SK-N-SH treated with all-trans-retinoic acid at 6 μM for 48 hours (cell line): ENCODE measurements around the gene UHRF2.
A peak's percentile ranks its signal among the peaks of the same experiment; 100 is the strongest.

ENCODE experiments used
- ATAC-seq: fragments of 200-7000 bp; cut with Tn5 transposase; 3 replicates; pipeline ENCODE4 v1.9.1; 2020; ENCODE audit warnings: mild to moderate bottlenecking, moderate library complexity
- ARNTL ChIP-seq: fragments of 450-650 bp; formaldehyde crosslinking; IDR thresholded peaks from 2 replicates; pipeline ENCODE4 v1.5.0; 2020; ENCODE audit warnings: low read depth, mild to moderate bottlenecking, moderate library complexity, borderline replicate concordance
- BACH2 ChIP-seq: fragments of 250-450 bp; sonication (Bioruptor Pico); IDR thresholded peaks from 2 replicates; pipeline ENCODE4 v1.9.0; 2021; ENCODE audit warnings: mild to moderate bottlenecking, borderline replicate concordance
- CREB5 ChIP-seq: fragments of 250-450 bp; sonication (Bioruptor Pico); IDR thresholded peaks from 2 replicates; pipeline ENCODE4 v1.5.1; 2020; ENCODE audit warnings: low read depth, mild to moderate bottlenecking, moderate library complexity
- CSDC2 ChIP-seq: fragments of 250-450 bp; sonication (Bioruptor Pico); IDR thresholded peaks from 2 replicates; pipeline ENCODE4 v1.5.0; 2020; ENCODE audit warnings: mild to moderate bottlenecking, moderate library complexity
- CSRNP3 ChIP-seq: fragments of 250-450 bp; sonication (Bioruptor Pico); IDR thresholded peaks from 2 replicates; pipeline ENCODE4 v1.5.1; 2021; ENCODE audit warnings: mild to moderate bottlenecking, moderate library complexity
- ESRRG ChIP-seq: fragments of 250-450 bp; sonication (Bioruptor Pico); IDR thresholded peaks from 2 replicates; pipeline ENCODE4 v1.6.1; 2021; ENCODE audit warnings: mild to moderate bottlenecking
- GLIS3 ChIP-seq: fragments of 250-450 bp; sonication (Bioruptor Pico); IDR thresholded peaks from 2 replicates; pipeline ENCODE4 v1.5.0; 2020; ENCODE audit warnings: mild to moderate bottlenecking, moderate library complexity
- ISL1 ChIP-seq: fragments of 250-450 bp; sonication (Bioruptor Pico); IDR thresholded peaks from 2 replicates; pipeline ENCODE4 v2.1.2; 2022; ENCODE audit warnings: mild to moderate bottlenecking, moderate library complexity
- OSR1 ChIP-seq: fragments of 250-450 bp; sonication (Bioruptor Pico); IDR thresholded peaks from 2 replicates; pipeline ENCODE4 v1.8.0; 2022; ENCODE audit warnings: moderate library complexity, mild to moderate bottlenecking, inconsistent platforms
- POU6F1 ChIP-seq: fragments of 250-450 bp; sonication (Bioruptor Pico); IDR thresholded peaks from 2 replicates; pipeline ENCODE4 v1.8.0; 2021; ENCODE audit warnings: low read depth, mild to moderate bottlenecking, moderate library complexity, borderline replicate concordance
- PPARA ChIP-seq: fragments of 250-450 bp; sonication (Bioruptor Pico); IDR thresholded peaks from 2 replicates; pipeline ENCODE4 v1.5.0; 2020; ENCODE audit warnings: mild to moderate bottlenecking, borderline replicate concordance
- RARB ChIP-seq: fragments of 250-450 bp; sonication (Bioruptor Pico); IDR thresholded peaks from 2 replicates; pipeline ENCODE4 v1.8.0; 2021; ENCODE audit warnings: mild to moderate bottlenecking, moderate library complexity
- SNAI2 ChIP-seq: fragments of 250-450 bp; sonication (Bioruptor Pico); IDR thresholded peaks from 2 replicates; pipeline ENCODE4 v1.5.0; 2020; ENCODE audit warnings: mild to moderate bottlenecking, moderate library complexity
- TCF4 ChIP-seq: fragments of 250-450 bp; sonication (Bioruptor Pico); IDR thresholded peaks from 2 replicates; pipeline ENCODE4 v1.8.0; 2021; ENCODE audit warnings: mild to moderate bottlenecking, moderate library complexity, borderline replicate concordance
- TSHZ2 ChIP-seq: fragments of 250-450 bp; sonication (Bioruptor Pico); IDR thresholded peaks from 2 replicates; pipeline ENCODE4 v1.5.0; 2020; ENCODE audit warnings: mild to moderate bottlenecking, moderate library complexity
- ZC3H10 ChIP-seq: fragments of 250-450 bp; sonication (Bioruptor Pico); IDR thresholded peaks from 2 replicates; pipeline ENCODE4 v1.5.1; 2021; ENCODE audit warnings: mild to moderate bottlenecking, moderate library complexity
- ZFP3 ChIP-seq: fragments of 250-450 bp; sonication (Bioruptor Pico); IDR thresholded peaks from 2 replicates; pipeline ENCODE4 v1.5.0; 2020; ENCODE audit warnings: mild to moderate bottlenecking, moderate library complexity
- ZFP30 ChIP-seq: fragments of 450-650 bp; formaldehyde crosslinking; IDR thresholded peaks from 2 replicates; pipeline ENCODE4 v1.5.0; 2022; ENCODE audit warnings: mild to moderate bottlenecking, moderate library complexity
- ZNF565 ChIP-seq: fragments of 450-650 bp; formaldehyde crosslinking; conservative IDR thresholded peaks from 2 replicates; pipeline ENCODE4 v1.5.0; 2020; ENCODE audit warnings: low read depth, mild to moderate bottlenecking, moderate library complexity
- ZNF8 ChIP-seq: fragments of 450-650 bp; formaldehyde crosslinking; IDR thresholded peaks from 2 replicates; pipeline ENCODE4 v1.5.0; 2020; ENCODE audit warnings: mild to moderate bottlenecking, moderate library complexity
- TF ChIP-seq, protein P1 (sequence below): fragments of 250-450 bp; sonication (Bioruptor Pico); IDR thresholded peaks from 2 replicates; pipeline ENCODE4 v1.8.0; 2020; ENCODE audit warnings: mild to moderate bottlenecking, moderate library complexity, borderline replicate concordance

UHRF2 gene

GRCh38 chr9:6552033-6552432 lies 139.0 kb downstream of the UHRF2 start:
- peak; percentile 63 for ATAC-seq
- TF ChIP-seq ESRRG (CRISPR knock-in tag) (no peak), ZFP30 (no peak), CREB5 (CRISPR knock-in tag) (no peak), ISL1 (CRISPR knock-in tag) (no peak), OSR1 (CRISPR knock-in tag) (no peak), PPARA (CRISPR knock-in tag) (no peak), BACH2 (CRISPR knock-in tag) (no peak), ARNTL (CRISPR knock-in tag) (no peak), TSHZ2 (CRISPR knock-in tag) (no peak), GLIS3 (CRISPR knock-in tag) (no peak), TCF4 (no peak), ZNF8 (no peak)

DNA sequence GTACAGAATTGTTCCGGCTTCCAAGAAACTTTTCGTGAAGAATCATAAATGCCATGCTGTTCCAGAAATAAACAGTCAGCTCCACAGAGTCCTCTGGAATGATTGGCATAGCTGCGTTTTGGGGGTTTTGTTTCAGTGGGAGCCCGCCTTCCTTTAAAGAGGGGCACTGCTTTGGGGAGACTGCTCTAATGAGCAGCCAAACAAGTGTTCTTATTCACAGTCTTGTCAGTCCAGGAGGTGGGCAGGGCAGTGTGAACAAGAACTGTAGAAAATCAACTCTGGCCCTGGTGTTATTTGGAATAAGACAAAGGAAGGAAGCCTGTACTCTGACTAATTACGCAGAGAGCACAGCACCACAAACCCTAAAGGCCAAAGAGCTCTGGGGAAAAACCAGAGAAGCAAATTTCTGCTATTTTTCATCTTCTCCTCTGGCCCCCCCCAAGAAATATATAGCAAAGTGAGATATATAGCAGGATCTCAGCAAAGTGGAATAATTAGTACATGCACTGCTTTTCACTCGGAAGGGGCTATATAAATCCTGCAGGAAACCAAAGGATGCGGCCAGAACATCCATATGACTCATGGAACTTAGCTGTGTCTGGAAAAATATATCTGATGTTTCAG lies 139.6 kb downstream of the UHRF2 start:
- ATAC-seq = peak; percentile 68
- TF ChIP-seq BACH2 (CRISPR knock-in tag) = no peak
- TF ChIP-seq, protein P1, sequence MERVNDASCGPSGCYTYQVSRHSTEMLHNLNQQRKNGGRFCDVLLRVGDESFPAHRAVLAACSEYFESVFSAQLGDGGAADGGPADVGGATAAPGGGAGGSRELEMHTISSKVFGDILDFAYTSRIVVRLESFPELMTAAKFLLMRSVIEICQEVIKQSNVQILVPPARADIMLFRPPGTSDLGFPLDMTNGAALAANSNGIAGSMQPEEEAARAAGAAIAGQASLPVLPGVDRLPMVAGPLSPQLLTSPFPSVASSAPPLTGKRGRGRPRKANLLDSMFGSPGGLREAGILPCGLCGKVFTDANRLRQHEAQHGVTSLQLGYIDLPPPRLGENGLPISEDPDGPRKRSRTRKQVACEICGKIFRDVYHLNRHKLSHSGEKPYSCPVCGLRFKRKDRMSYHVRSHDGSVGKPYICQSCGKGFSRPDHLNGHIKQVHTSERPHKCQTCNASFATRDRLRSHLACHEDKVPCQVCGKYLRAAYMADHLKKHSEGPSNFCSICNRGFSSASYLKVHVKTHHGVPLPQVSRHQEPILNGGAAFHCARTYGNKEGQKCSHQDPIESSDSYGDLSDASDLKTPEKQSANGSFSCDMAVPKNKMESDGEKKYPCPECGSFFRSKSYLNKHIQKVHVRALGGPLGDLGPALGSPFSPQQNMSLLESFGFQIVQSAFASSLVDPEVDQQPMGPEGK (CRISPR knock-in tag) = peak; percentile 62; the same call in 1 of the 2 replicates
- TF ChIP-seq, all 23 proteins: peak for 1

DNA sequence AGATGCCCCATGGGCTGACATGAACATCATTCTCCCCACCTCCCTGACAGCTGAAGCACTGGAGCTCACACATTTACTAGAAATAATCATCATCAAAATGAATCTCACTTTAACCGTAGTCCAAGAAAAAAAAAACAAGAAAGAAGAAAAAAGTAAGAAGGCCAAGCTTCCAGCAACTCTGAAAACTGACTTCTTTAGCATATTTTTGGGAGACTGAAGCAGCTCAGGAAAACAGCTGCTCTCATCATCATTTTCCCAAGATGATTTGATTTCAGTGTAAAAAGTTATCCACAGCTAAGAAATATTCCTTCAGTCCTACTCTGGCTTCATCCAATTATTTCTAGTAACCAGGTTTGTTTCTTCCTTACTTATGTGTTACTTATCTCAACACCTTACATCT lies 140.9 kb downstream of the UHRF2 start:
- no peak for ATAC-seq
- no peak for TF ChIP-seq TSHZ2 (CRISPR knock-in tag)
- TF ChIP-seq CSDC2 (CRISPR knock-in tag) = no peak
- no peak for TF ChIP-seq OSR1 (CRISPR knock-in tag)
- TF ChIP-seq ZNF8 = no peak
- no peak for TF ChIP-seq CSRNP3
- TF ChIP-seq, protein P1 (CRISPR knock-in tag) = no peak
- no peak for TF ChIP-seq POU6F1 (CRISPR knock-in tag)
- no peak for TF ChIP-seq CREB5 (CRISPR knock-in tag)
- TF ChIP-seq ARNTL (CRISPR knock-in tag) = no peak
- TF ChIP-seq ISL1 (CRISPR knock-in tag) = no peak
- no peak for TF ChIP-seq GLIS3 (CRISPR knock-in tag)
- no peak for TF ChIP-seq PPARA (CRISPR knock-in tag)
- no peak for TF ChIP-seq BACH2 (CRISPR knock-in tag)
- TF ChIP-seq SNAI2 (CRISPR knock-in tag) = no peak
- TF ChIP-seq ZNF565 (CRISPR knock-in tag) = no peak
- TF ChIP-seq TCF4 = no peak
- no peak for TF ChIP-seq ZC3H10
- no peak for TF ChIP-seq RARB (CRISPR knock-in tag)
- no peak for TF ChIP-seq ZFP3 (CRISPR knock-in tag)
